Measurements from ENCODE around the gene MICOS13. TPM values are rescaled to one million over a fixed set of nuclear protein-coding genes. Genes with fewer than 3 reads are reported as not detected.

MICOS13 gene
- total and polyA plus RNA-seq, 2 experiments from 2014 or later, result 15.5 to 54.6 TPM

DNA sequence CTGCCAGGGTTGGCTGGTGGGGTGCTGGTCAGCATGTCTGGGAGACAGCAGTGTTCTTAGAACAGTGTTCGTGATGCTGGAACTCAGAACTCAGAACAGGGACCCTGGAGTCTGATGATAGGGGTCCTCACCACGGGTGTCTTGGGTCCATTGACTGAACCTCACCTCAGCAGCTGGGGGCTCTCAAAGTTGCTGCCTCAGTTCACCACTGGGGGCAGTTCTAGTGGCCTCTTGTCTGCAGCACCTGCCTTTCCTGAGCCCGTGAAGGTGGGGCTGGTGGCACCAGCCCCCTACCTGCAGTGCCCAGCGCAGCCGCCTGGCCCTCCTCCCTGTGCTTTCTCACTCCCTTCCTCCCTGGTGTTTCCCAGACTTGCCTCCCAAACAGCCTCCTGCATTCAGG, 29.0 kb downstream of the MICOS13 start:
- H3K4me1 Mint-ChIP-seq, result no peaks in the 10 kb centered on the region
- H3K9me3 Mint-ChIP-seq, result no peaks in the 10 kb centered on the region
- H3K27me3 Mint-ChIP-seq (ENCODE audit: insufficient read depth, low read depth, poor library complexity), result peaks cover 2% of the 10 kb centered on the region
- no peak overlapping the region for H3K4me3 Mint-ChIP-seq
- H3K36me3 Mint-ChIP-seq (ENCODE audit: low read depth), result peaks cover 88% of the 10 kb centered on the region
- Histone ChIP-seq H3K4me3 (no peak overlapping the region), H3F3A (replicated peaks; ENCODE audit: low read depth) (peaks cover 18% of the 10 kb centered on the region), H3K36me3 (ENCODE audit: insufficient read depth) (peaks cover 51% of the 10 kb centered on the region), H3K9me2 (ENCODE audit: insufficient read depth) (no peaks in the 10 kb centered on the region), H3K79me2 (replicated peaks; ENCODE audit: insufficient read depth) (peaks cover 19% of the 10 kb centered on the region), H3K4me1 (ENCODE audit: insufficient read depth) (no peaks in the 10 kb centered on the region), H4K20me1 (replicated peaks; ENCODE audit: insufficient read depth) (peaks cover 33% of the 10 kb centered on the region), H3K27me3 (ENCODE audit: insufficient read depth) (no peaks in the 10 kb centered on the region), H3K4me2 (no peak overlapping the region), H2AFZ (no peak overlapping the region), H3K27ac (ENCODE audit: low read depth) (no peak overlapping the region)
- ATAC-seq (peak; percentile 69), DNase-seq (ENCODE audit: low spot score) (peak; percentile 17)
- no peak overlapping the region for H3K27ac Mint-ChIP-seq
- no peak for TF ChIP-seq NANOG (IDR thresholded peaks at IDR 0.05; ENCODE audit: borderline replicate concordance)
- TF ChIP-seq CTCF (conservative IDR thresholded peaks at IDR 0.05; ENCODE audit: low read depth in 2 of 2), result peak in 1 of 2 experiments; percentile 3; a peak in 1 of 4 replicates

- Histone ChIP-seq H3K36me3 (ENCODE audit: insufficient read depth) (peaks cover 57% of the 10 kb centered on the region), H3K4me1 (ENCODE audit: insufficient read depth) (no peaks in the 10 kb centered on the region), H3F3A (replicated peaks; ENCODE audit: low read depth) (peaks cover 17% of the 10 kb centered on the region), H3K27me3 (ENCODE audit: insufficient read depth) (no peaks in the 10 kb centered on the region), H3K79me2 (replicated peaks; ENCODE audit: insufficient read depth) (peaks cover 42% of the 10 kb centered on the region), H3K4me3 (no peak overlapping the region), H3K27ac (ENCODE audit: low read depth) (no peak overlapping the region), H4K20me1 (replicated peaks; ENCODE audit: insufficient read depth) (peaks cover 52% of the 10 kb centered on the region), H3K9me2 (ENCODE audit: insufficient read depth) (no peaks in the 10 kb centered on the region), H2AFZ (no peak overlapping the region), H3K4me2 (no peak overlapping the region)
- no peak for DNase-seq (ENCODE audit: low spot score)
- Mint-ChIP-seq H3K4me1 (no peaks in the 10 kb centered on the region), H3K9me3 (no peaks in the 10 kb centered on the region), H3K27me3 (ENCODE audit: insufficient read depth, low read depth, poor library complexity) (no peaks in the 10 kb centered on the region), H3K36me3 (ENCODE audit: low read depth) (peaks cover 92% of the 10 kb centered on the region), H3K27ac (no peak overlapping the region), H3K4me3 (no peak overlapping the region)
- no peak for TF ChIP-seq EZH2phosphoT487 (IDR thresholded peaks at IDR 0.05; ENCODE audit: unreplicated experiment)
- no peak for ATAC-seq
Measured at GRCh38 chr19:5648464-5648863, 31.9 kb downstream of the MICOS13 start.

DNA sequence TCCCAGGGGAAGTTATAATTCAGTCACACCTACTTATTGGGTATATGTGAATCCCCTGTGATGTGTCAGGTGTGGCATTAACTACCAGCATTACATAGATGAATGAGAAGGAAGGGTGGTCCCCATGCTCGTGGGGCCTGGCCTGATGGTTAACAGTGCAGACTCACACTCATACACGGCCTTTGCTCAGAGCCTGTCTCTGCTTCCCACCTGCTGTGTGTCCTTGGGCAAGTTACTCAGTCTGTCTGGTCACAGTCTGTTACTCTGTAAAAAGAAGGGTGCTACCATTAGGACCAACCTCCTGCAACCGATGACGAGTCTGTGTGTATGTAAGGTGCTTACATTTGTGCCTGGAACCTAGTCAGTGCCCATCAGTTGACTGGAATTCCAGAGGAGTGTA, 33.6 kb downstream of the MICOS13 start:
- Histone ChIP-seq H3K9me2 (ENCODE audit: insufficient read depth) (no peaks in the 10 kb centered on the region), H3F3A (replicated peaks; ENCODE audit: low read depth) (peaks cover 12% of the 10 kb centered on the region; the same call in 1 of the 2 replicates), H3K4me1 (ENCODE audit: insufficient read depth) (no peaks in the 10 kb centered on the region), H3K36me3 (ENCODE audit: insufficient read depth) (peaks cover 70% of the 10 kb centered on the region), H3K79me2 (replicated peaks; ENCODE audit: insufficient read depth) (peaks cover 59% of the 10 kb centered on the region), H3K27ac (ENCODE audit: low read depth) (no peak overlapping the region), H3K4me3 (no peak overlapping the region), H4K20me1 (replicated peaks; ENCODE audit: insufficient read depth) (peaks cover 62% of the 10 kb centered on the region), H2AFZ (no peak overlapping the region), H3K4me2 (no peak overlapping the region), H3K27me3 (ENCODE audit: insufficient read depth) (no peaks in the 10 kb centered on the region)
- Mint-ChIP-seq H3K27ac (no peak overlapping the region), H3K27me3 (ENCODE audit: insufficient read depth, low read depth, poor library complexity) (no peaks in the 10 kb centered on the region), H3K36me3 (ENCODE audit: low read depth) (peaks cover 93% of the 10 kb centered on the region), H3K4me3 (no peak overlapping the region), H3K4me1 (no peaks in the 10 kb centered on the region), H3K9me3 (no peaks in the 10 kb centered on the region)
- ATAC-seq (no peak), DNase-seq (ENCODE audit: low spot score) (no peak)
- TF ChIP-seq, protein P1, sequence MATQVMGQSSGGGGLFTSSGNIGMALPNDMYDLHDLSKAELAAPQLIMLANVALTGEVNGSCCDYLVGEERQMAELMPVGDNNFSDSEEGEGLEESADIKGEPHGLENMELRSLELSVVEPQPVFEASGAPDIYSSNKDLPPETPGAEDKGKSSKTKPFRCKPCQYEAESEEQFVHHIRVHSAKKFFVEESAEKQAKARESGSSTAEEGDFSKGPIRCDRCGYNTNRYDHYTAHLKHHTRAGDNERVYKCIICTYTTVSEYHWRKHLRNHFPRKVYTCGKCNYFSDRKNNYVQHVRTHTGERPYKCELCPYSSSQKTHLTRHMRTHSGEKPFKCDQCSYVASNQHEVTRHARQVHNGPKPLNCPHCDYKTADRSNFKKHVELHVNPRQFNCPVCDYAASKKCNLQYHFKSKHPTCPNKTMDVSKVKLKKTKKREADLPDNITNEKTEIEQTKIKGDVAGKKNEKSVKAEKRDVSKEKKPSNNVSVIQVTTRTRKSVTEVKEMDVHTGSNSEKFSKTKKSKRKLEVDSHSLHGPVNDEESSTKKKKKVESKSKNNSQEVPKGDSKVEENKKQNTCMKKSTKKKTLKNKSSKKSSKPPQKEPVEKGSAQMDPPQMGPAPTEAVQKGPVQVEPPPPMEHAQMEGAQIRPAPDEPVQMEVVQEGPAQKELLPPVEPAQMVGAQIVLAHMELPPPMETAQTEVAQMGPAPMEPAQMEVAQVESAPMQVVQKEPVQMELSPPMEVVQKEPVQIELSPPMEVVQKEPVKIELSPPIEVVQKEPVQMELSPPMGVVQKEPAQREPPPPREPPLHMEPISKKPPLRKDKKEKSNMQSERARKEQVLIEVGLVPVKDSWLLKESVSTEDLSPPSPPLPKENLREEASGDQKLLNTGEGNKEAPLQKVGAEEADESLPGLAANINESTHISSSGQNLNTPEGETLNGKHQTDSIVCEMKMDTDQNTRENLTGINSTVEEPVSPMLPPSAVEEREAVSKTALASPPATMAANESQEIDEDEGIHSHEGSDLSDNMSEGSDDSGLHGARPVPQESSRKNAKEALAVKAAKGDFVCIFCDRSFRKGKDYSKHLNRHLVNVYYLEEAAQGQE (IDR thresholded peaks at IDR 0.05; ENCODE audit: unreplicated experiment), result no peak
- TF ChIP-seq CREB1 (CRISPR knock-in tag; IDR thresholded peaks at IDR 0.05; ENCODE audit: low read depth) (no peak), POLR2AphosphoS5 (IDR thresholded peaks at IDR 0.05; ENCODE audit: low read depth) (no peak)

Data from GM23338 (cell line).